ENCODE measurements around the gene BGN.

Gene BGN

GRCh38 chrX:153509592-153509991 is 14.8 kb downstream of the BGN start:
- DNase-seq = no peak

- DNase-seq = no peak
Measured at GRCh38 chrX:153510383-153510782, 15.6 kb downstream of the BGN start.

- no peak for DNase-seq
Measured at GRCh38 chrX:153511784-153512500, 17.2 kb downstream of the BGN start.

GRCh38 chrX:153512501-153512893 is 17.7 kb downstream of the BGN start:
- no peak for DNase-seq

GRCh38 chrX:153513265-153513664 is 18.5 kb downstream of the BGN start:
- no peak for DNase-seq

- DNase-seq = no peak
Measured at GRCh38 chrX:153514259-153514658, 19.5 kb downstream of the BGN start.

- DNase-seq = no peak
Measured at GRCh38 chrX:153515435-153515834, 20.7 kb downstream of the BGN start.

GRCh38 chrX:153516073-153516472 is 21.3 kb downstream of the BGN start:
- DNase-seq = no peak

GRCh38 chrX:153517423-153517822 is 22.6 kb downstream of the BGN start, which contains the start of gene ATP2B3:
ATP2B3 (plus strand) TSS chrX:153517642; CDS start chrX:153536248, 18,606 bp downstream.
- no peak for DNase-seq

GRCh38 chrX:153517946-153518834 is 23.4 kb downstream of the BGN start:
- DNase-seq = no peak

- no peak for DNase-seq
Measured at GRCh38 chrX:153519569-153520286, 24.9 kb downstream of the BGN start.

GRCh38 chrX:153520287-153520917 is 25.6 kb downstream of the BGN start:
- DNase-seq = no peak

GRCh38 chrX:153521034-153521433 is 26.3 kb downstream of the BGN start:
- DNase-seq = peak; percentile 5 to 23

- DNase-seq = no peak
Measured at GRCh38 chrX:153522259-153522658, 27.5 kb downstream of the BGN start.

GRCh38 chrX:153523269-153523668 is 28.5 kb downstream of the BGN start:
- no peak for DNase-seq

- DNase-seq = no peak
Measured at GRCh38 chrX:153524234-153524633, 29.5 kb downstream of the BGN start.

- no peak for DNase-seq
Measured at GRCh38 chrX:153525451-153525850, 30.7 kb downstream of the BGN start.

GRCh38 chrX:153526042-153526441 is 31.3 kb downstream of the BGN start:
- DNase-seq = no peak

GRCh38 chrX:153526801-153527200 is 32.0 kb downstream of the BGN start:
- DNase-seq = no peak

GRCh38 chrX:153527208-153527607 is 32.4 kb downstream of the BGN start:
- DNase-seq = no peak

- no peak for DNase-seq
Measured at GRCh38 chrX:153530411-153531129, 35.8 kb downstream of the BGN start.

GRCh38 chrX:153533091-153533490 is 38.3 kb downstream of the BGN start:
- no peak for DNase-seq

All from hippocampal formation (tissue), 2 donors.